ENCODE measurements around the gene SLC29A4. TPM values are rescaled to one million over a fixed set of nuclear protein-coding genes. Genes with fewer than 3 reads are reported as not detected.
A peak's percentile ranks its signal among the peaks of the same experiment; 100 is the strongest.
"Not testable (repeated sequence)": the region's sequence is repeated elsewhere in the genome, so short reads cannot be mapped to it uniquely, and the experiment has no call there.

SLC29A4 gene
- total and polyA plus RNA-seq, 7 donors: 0.77 to 3.7 (median 2.6) TPM

DNA sequence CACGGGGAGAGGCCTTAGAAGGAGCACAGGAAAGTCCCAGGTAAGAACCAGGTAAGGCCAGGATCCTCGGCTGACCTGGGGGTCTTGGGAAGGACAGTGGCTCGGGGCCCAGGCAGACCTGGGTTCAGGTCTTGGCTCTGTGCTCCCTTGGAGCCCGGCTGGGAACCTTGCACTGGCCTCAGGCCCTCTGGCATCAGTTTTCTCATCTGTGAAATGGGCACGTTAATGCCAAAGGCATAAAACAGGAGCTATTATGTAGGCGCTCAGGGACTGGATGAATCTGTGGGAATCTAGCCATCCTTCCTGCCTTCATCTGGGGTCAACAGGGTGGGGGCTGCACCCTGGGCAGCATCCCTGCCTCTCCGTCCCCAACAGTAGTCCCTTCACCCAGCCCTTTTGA is 8.3 kb upstream of the SLC29A4 start:
- no peak for ATAC-seq
- TF ChIP-seq, protein P1, sequence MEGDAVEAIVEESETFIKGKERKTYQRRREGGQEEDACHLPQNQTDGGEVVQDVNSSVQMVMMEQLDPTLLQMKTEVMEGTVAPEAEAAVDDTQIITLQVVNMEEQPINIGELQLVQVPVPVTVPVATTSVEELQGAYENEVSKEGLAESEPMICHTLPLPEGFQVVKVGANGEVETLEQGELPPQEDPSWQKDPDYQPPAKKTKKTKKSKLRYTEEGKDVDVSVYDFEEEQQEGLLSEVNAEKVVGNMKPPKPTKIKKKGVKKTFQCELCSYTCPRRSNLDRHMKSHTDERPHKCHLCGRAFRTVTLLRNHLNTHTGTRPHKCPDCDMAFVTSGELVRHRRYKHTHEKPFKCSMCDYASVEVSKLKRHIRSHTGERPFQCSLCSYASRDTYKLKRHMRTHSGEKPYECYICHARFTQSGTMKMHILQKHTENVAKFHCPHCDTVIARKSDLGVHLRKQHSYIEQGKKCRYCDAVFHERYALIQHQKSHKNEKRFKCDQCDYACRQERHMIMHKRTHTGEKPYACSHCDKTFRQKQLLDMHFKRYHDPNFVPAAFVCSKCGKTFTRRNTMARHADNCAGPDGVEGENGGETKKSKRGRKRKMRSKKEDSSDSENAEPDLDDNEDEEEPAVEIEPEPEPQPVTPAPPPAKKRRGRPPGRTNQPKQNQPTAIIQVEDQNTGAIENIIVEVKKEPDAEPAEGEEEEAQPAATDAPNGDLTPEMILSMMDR (IDR thresholded peaks at IDR 0.05): no peak
- Histone ChIP-seq H3K4me3 (no peak overlapping the region), H3K9me3 (no peaks in the 10 kb centered on the region), H3K4me1 (no peaks in the 10 kb centered on the region), H3K36me3 (ENCODE audit: insufficient read depth in 1 of 2, low read depth in 1 of 2) (no peaks in the 10 kb centered on the region), H3K27ac (no peak overlapping the region), H3K27me3 (ENCODE audit: insufficient read depth in 3 of 3, low read length in 2 of 3) (peaks cover 0 to 11% (median 5%) of the 10 kb centered on the region in 3 donors)
- DNase-seq: no peak
- WGBS, 3 donors: 40 to 59% (median 42%) methylated on average over 7 of the region's 7 CpGs
- intact Hi-C loops (cut with DNase I): no loop called here

DNA sequence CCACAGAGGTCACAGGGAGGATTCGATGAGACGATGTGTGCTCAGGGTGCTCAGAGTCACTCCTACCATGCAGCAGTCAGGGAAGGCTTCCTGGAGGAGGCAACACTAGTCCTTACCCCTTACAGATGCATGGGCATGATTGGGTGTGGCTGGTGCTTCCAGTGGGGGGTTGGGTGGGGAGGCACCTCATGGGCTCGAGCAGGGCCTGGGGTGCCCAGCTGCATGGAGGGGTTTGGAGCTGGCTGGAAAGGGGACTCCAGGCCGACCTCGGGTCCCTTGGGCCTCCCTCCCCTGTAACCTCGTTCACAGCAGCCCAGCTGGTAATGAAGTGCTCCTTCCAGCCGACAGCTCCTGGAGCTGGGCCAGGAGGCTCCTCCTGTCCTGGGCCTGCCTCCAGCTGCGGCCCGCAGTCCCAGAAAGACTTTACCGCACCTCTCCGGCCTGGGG is 7.7 kb upstream of the SLC29A4 start:
- H3K27me3 ChIP-seq (ENCODE audit: insufficient read depth in 3 of 3, low read length in 2 of 3): peaks cover 0 to 11% (median 5%) of the 10 kb centered on the region in 3 donors
- intact Hi-C loops (cut with DNase I); H3K4me3 ChIP-seq; H3K9me3 ChIP-seq; H3K36me3 ChIP-seq (ENCODE audit: insufficient read depth in 1 of 2, low read depth in 1 of 2); H3K27ac ChIP-seq; H3K4me1 ChIP-seq: not testable (repeated sequence)
- WGBS, 3 donors: 17 to 40% (median 23%) methylated on average over 10 to 11 of the region's 11 CpGs
- DNase-seq (peak; percentile 29 to 66), ATAC-seq (peak in 3 of 4 donors; percentile 50 to 76 (median 70))

DNA sequence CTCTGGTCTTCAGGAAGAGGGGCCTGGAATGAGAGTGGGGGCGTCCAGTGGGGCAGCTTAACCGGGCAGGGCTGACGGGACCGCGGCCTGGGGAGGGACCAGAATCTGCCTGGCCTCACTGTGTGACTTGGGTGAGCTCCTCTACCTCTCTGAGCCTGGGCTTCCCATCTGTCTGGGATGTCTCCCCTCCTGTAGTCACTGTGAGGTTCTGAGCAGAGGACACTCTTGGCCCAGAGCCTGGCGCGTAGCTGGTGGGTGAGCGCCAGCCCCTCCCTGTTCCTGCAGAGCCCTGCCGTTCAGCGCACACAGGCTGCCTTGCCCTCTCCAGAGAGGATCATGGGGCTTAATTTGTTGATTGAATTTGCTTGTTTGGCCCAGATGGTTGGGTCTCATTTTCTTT is 7.2 kb upstream of the SLC29A4 start:
- H3K27me3 ChIP-seq (ENCODE audit: insufficient read depth in 3 of 3, low read length in 2 of 3): peaks cover 0 to 11% (median 5%) of the 10 kb centered on the region in 3 donors
- ATAC-seq: peak in 3 of 4 donors; percentile 50 to 62 (median 55)

DNA sequence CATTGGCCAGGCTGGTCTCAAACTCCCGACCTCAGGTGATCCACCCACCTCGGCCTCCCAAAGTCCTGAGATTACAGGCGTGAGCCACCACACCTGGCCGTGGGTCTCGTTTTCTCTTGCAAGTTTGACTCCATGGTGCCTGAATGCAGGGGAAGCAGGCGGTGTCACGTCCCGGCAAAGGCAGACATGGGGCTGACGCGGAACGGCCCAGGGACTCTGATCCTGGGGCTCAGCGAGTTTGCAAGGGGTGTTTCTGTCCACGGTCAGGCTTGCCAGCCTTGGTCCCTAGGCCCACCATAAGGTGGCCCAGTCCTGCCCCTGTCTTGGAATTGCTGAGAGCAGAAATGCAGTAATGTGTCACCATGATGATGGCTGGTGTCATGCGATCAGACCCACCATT is 6.6 kb upstream of the SLC29A4 start:
- DNase-seq; H3K4me3 ChIP-seq; H3K9me3 ChIP-seq; H3K4me1 ChIP-seq; ATAC-seq; H3K36me3 ChIP-seq (ENCODE audit: insufficient read depth in 1 of 2, low read depth in 1 of 2); H3K27ac ChIP-seq; intact Hi-C loops (cut with DNase I): not testable (repeated sequence)
- peaks cover 0 to 11% (median 5%) of the 10 kb centered on the region in 3 donors for H3K27me3 ChIP-seq (ENCODE audit: insufficient read depth in 3 of 3, low read length in 2 of 3)
- 69 to 86% (median 76%) methylated on average over 14 of the region's 14 CpGs for WGBS, 3 donors

More for the DNA sequence above, 7.2 kb upstream of the SLC29A4 start:
- H3K36me3 ChIP-seq (ENCODE audit: insufficient read depth in 1 of 2, low read depth in 1 of 2); H3K9me3 ChIP-seq; H3K4me3 ChIP-seq; H3K27ac ChIP-seq; H3K4me1 ChIP-seq; intact Hi-C loops (cut with DNase I): not testable (repeated sequence)
- peak; percentile 40 to 64 for DNase-seq
- 12 to 35% (median 33%) methylated on average over 10 of the region's 10 CpGs for WGBS, 3 donors

DNA sequence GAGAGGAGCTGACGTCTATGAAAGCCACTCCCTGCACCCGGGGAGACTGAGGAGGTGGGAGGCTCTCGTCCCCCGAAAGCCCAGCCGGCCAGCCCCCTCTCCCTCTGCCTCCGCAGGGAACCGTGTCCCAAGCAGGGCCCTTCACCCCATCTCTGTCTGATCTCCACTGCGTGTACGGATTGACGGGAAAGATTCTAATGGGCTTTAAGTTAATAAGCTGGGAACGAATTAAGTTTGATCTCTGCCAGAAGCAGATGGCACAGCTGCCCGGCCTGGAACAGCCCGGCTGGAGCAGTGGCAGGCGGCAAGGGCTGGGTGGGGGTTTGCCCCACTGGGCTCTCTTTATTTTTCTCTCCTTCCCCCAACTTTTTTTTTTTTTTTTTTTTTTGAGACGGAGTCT is 6.1 kb upstream of the SLC29A4 start:
- Histone ChIP-seq H3K9me3 (no peaks in the 10 kb centered on the region), H3K27me3 (ENCODE audit: insufficient read depth in 3 of 3, low read length in 2 of 3) (peaks cover 0 to 11% (median 5%) of the 10 kb centered on the region in 3 donors), H3K27ac (no peak overlapping the region), H3K36me3 (ENCODE audit: insufficient read depth in 1 of 2, low read depth in 1 of 2) (no peaks in the 10 kb centered on the region), H3K4me1 (no peaks in the 10 kb centered on the region), H3K4me3 (no peak overlapping the region)
- TF ChIP-seq, protein P1 (IDR thresholded peaks at IDR 0.05): no peak
- WGBS, 3 donors: 47 to 49% (median 47%) methylated on average over 14 to 15 of the region's 15 CpGs
- no peak for ATAC-seq
- DNase-seq: no peak
- intact Hi-C loops (cut with DNase I): no loop called here

DNA sequence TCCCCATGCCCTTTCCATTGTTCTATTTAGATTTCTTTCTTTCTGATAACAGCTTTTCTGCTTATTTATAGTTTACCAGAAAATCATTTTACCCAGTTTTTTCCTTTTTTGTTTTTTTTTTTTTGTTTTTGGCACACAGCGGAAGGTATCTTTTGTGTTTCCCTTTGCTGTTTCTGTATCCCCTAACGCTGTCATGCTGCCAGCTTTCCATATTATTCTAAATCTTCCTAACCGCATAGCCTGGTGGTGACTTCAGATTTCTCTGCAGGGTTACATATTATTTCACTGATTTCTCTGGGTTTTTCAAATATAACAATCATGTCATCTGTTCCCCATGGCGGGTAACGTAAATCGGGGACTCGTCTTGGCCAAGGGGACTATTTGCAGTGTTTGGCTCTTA is 4.0 kb upstream of the SLC29A4 start:
- Histone ChIP-seq H3K4me3 (no peak overlapping the region), H3K9me3 (no peaks in the 10 kb centered on the region), H3K36me3 (ENCODE audit: insufficient read depth in 1 of 2, low read depth in 1 of 2) (no peaks in the 10 kb centered on the region), H3K4me1 (no peaks in the 10 kb centered on the region), H3K27ac (no peak overlapping the region), H3K27me3 (ENCODE audit: insufficient read depth in 3 of 3, low read length in 2 of 3) (peaks cover 0 to 16% (median 5%) of the 10 kb centered on the region in 3 donors)
- ATAC-seq (no peak), DNase-seq (no peak)
- TF ChIP-seq, protein P1 (IDR thresholded peaks at IDR 0.05): no peak
- 63 to 69% (median 68%) methylated on average over 7 of the region's 7 CpGs for WGBS, 3 donors
- intact Hi-C loops (cut with DNase I): no loop called here
